ENCODE results near the gene MTM1. TPM values are rescaled to one million over a fixed set of nuclear protein-coding genes. Genes with fewer than 3 reads are reported as not detected.

The MTM1 gene
- total RNA-seq: 9.5 TPM
- long read RNA-seq, transcript MTM1-203 (15 exons, 3,593 nt): major isoform, 20 of 25 reads
- long read RNA-seq, partial matches to known transcripts: 3 of 25 reads
- long read RNA-seq, other reads (novel, unspliced or antisense): 2 of 25 reads

DNA sequence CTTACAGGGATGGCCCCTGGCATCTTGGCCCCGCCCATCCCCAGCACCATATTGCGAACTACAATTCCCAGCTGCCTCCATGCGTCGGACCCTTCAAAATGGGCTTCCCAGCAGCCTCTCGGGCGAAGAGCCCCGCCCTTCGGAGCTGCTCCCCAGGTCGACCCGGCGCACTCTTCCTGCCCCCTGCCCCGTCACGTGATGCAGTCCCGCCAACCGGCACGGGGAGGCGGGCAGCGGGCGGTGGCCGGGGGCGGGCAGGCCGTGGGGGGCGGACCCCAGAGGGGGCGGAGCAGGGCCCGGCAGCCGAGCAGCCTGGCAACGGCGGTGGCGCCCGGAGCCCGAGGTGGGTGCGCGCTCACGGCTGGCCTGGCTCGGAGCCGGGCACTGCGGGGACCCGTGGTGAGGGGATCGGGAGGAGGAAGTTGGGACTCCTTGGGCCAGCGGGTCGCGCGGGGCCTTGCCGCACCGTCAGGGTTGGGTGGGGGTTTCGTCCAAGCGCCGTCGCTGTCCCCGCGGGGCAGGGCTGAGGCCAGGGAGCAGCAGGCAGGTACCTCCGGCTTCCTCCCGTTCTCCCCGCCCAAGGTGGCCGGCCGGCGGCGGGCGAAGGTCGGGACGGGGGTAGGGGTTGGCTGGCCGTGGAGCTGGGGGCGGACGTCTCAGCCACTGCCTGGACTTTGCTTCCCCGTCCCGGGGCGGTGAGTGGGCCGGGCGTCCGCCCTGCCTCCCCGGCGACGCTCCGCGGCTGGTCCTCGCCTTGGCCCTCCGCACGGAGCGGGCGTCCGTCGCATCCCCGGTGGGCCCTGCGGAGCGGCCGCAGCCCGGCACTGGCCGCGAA is at the start of gene MTM1:
MTM1 (plus strand) TSS at position 302 of the 835 bp plus-strand sequence. CDS start 23,994 bp downstream, outside the sequence.
- Histone ChIP-seq H3K9me3 (replicated peaks) (no peaks in the 10 kb centered on the region), H3K27ac (replicated peaks) (peak within 1 kb of the TSS; percentile 90), H3K4me3 (peak within 1 kb of the TSS; percentile 83), H3K4me1 (peaks cover 41% of the 10 kb centered on the region), H3K36me3 (no peaks in the 10 kb centered on the region), H3K27me3 (ENCODE audit: low read depth) (no peaks in the 10 kb centered on the region)
- TF ChIP-seq, protein P1, sequence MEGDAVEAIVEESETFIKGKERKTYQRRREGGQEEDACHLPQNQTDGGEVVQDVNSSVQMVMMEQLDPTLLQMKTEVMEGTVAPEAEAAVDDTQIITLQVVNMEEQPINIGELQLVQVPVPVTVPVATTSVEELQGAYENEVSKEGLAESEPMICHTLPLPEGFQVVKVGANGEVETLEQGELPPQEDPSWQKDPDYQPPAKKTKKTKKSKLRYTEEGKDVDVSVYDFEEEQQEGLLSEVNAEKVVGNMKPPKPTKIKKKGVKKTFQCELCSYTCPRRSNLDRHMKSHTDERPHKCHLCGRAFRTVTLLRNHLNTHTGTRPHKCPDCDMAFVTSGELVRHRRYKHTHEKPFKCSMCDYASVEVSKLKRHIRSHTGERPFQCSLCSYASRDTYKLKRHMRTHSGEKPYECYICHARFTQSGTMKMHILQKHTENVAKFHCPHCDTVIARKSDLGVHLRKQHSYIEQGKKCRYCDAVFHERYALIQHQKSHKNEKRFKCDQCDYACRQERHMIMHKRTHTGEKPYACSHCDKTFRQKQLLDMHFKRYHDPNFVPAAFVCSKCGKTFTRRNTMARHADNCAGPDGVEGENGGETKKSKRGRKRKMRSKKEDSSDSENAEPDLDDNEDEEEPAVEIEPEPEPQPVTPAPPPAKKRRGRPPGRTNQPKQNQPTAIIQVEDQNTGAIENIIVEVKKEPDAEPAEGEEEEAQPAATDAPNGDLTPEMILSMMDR (IDR thresholded peaks at IDR 0.05; ENCODE audit: borderline replicate concordance): no peak
- intact Hi-C loops (cut with micrococcal nuclease): no loop called here
- peak; percentile 94 for DNase-seq

GRCh38 chrX:150522494-150522893 is 45.9 kb upstream of the MTM1 start:
- Histone ChIP-seq H3K27ac (replicated peaks) (no peak overlapping the region), H3K4me1 (no peaks in the 10 kb centered on the region), H3K9me3 (replicated peaks) (no peaks in the 10 kb centered on the region), H3K27me3 (ENCODE audit: low read depth) (no peaks in the 10 kb centered on the region), H3K4me3 (no peak overlapping the region), H3K36me3 (no peaks in the 10 kb centered on the region)
- no peak for DNase-seq
- TF ChIP-seq, protein P1 (IDR thresholded peaks at IDR 0.05; ENCODE audit: borderline replicate concordance): no peak
- intact Hi-C loops (cut with micrococcal nuclease): no loop called here

- Histone ChIP-seq H3K27me3 (ENCODE audit: low read depth) (no peaks in the 10 kb centered on the region), H3K36me3 (no peaks in the 10 kb centered on the region), H3K4me3 (no peak overlapping the region), H3K9me3 (replicated peaks) (no peaks in the 10 kb centered on the region), H3K4me1 (no peaks in the 10 kb centered on the region), H3K27ac (replicated peaks) (no peak overlapping the region)
- peak; percentile 56 for DNase-seq
- intact Hi-C loops (cut with micrococcal nuclease): no loop called here
- TF ChIP-seq, protein P1 (IDR thresholded peaks at IDR 0.05; ENCODE audit: borderline replicate concordance): no peak
Measured at GRCh38 chrX:150525061-150525919, 43.1 kb upstream of the MTM1 start.

DNA sequence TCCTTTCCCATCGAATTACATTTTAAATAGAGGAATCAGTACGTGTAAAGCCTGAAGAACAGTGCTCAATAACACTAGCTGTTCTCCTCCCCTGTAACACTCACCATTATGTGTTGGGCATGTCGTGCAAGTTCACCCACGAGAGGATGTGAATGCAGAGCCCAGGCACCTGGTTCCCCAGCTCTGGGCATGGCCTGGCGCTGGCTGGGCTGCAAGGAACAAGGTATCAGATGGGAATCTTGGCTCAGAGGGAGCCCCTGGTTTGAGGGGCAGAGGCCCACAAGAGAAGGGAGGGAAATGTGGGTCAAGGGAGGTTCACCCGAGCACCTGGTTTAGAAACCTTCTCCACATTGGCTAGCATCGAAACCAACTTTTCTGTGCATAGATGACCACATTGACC is 41.7 kb upstream of the MTM1 start:
- no peak for DNase-seq
- H3K4me3 ChIP-seq: no peak overlapping the region
- H3K27me3 ChIP-seq (ENCODE audit: low read depth): no peaks in the 10 kb centered on the region
- intact Hi-C loops (cut with micrococcal nuclease): no loop called here
- no peak overlapping the region for H3K27ac ChIP-seq (replicated peaks)
- no peaks in the 10 kb centered on the region for H3K36me3 ChIP-seq
- H3K4me1 ChIP-seq: no peaks in the 10 kb centered on the region
- H3K9me3 ChIP-seq (replicated peaks): no peaks in the 10 kb centered on the region
- TF ChIP-seq, protein P1 (IDR thresholded peaks at IDR 0.05; ENCODE audit: borderline replicate concordance): no peak

DNA sequence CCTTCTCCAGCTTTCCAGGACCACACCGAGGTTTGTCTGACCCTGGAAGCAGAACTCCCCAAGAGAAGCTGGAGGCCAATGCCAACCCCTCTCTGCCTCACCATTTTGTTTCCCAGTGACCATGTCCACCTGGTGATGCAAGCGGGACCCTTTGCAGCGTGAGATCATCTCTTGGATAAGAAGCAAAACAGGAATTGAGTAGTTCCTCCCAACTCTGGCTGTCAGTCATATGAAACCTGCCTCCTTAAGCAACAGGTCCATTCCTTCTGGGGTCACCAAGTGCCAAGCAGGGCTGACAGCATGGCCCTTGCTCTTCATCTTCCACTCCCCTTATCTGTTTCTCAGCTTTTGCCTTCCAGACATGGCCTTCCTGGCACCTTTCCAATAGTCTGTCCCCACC is 41.3 kb upstream of the MTM1 start:
- DNase-seq: no peak
- H3K27ac ChIP-seq (replicated peaks): no peak overlapping the region
- no peaks in the 10 kb centered on the region for H3K9me3 ChIP-seq (replicated peaks)
- intact Hi-C loops (cut with micrococcal nuclease): no loop called here
- no peaks in the 10 kb centered on the region for H3K27me3 ChIP-seq (ENCODE audit: low read depth)
- TF ChIP-seq, protein P1 (IDR thresholded peaks at IDR 0.05; ENCODE audit: borderline replicate concordance): no peak
- H3K4me1 ChIP-seq: no peaks in the 10 kb centered on the region
- H3K4me3 ChIP-seq: no peak overlapping the region
- no peaks in the 10 kb centered on the region for H3K36me3 ChIP-seq

Data from left ventricle myocardium inferior (tissue), 1 donor.